Fibroblast of skin of back (primary cell): ENCODE data around the gene NCBP1.

Experiments
- DNase-seq: peaks from one replicate; pipeline ENCODE4 v3.0.0-alpha.2; 2013

Gene NCBP1

DNA sequence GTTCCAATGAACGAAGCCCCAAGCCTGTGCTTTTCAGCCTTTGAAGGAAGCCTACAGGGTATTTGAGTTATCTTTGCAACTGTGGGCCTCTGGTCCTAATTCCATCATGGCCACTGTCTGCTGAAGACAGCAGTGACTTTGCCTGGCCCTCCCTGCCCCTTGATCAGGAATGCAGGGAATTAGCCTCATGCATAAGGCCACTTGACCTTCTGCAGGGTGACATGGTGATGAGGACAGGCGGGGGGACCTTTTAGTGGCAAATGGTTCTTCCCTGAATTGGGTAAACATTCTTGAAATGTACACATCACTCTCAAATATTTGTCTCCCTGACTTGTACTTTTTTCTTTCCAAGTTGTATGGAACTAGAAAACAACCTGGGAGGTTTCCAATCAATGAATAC is 88.7 kb downstream of the NCBP1 start:
- DNase-seq = no peak
